Activated naive CD4-positive, alpha-beta T cell (primary cell): ENCODE data around the gene VAV2.

Experiments used
- DNase-seq, 4 experiments: peaks; one replicate each; lab custom pipeline; 2025; lab: John Stamatoyannopoulos, UW

VAV2 gene

DNA sequence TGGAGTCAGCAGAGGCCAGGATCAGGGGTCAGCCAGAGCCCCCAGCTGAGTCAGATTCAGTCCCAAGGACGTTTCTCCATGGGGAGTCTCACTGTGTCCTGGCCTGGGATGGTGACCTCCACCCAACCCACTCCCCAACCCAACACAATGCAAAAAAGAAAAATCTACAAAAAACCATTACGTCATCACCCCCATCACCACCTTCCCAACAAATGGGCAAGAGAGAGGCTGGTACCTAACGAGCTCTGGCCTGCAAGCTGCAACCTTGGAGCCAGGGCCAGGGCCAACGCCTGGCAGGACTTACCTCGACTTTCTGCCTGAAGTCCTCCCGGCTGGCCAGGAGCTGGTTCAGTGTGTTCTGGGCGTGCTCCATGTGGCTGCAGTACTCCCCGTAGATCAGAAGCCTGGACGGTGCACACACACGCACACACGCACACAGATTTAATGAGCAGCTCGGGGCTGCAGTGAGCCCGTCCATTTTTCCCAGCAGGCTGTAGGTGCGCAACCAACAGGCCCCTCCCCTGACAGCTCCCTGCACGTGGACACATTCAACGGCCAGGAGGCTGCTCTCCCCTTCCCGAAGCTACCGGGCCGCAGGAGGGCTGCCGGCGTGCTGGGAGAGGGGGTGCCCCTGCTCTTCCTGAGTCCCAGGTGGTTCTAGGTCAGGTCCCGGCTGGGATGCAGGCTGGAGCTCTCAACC is 194.6 kb downstream of the VAV2 start:
- DNase-seq: no peak

GRCh38 chr9:133796562-133796961 is 195.6 kb downstream of the VAV2 start:
- no peak for DNase-seq

DNA sequence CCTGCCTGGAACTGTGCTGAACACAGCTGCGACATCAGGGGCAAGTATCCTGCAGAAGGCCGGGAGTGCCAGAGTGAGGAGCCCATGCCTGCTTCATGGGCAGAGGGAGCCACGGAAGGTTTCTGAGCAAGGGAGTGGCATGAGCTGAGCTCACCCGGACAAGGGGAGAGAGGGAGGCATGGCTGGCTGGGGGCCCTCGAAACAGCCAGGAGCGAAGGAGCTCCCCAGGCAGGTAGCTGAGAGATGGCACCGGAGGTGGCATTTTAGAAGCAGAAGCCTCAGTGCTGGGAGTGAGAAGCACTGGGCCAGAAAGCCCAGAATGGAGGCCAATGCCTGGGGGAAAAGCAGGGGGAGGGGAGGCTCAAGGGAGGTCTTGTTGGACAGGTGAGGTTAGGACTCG is 197.1 kb downstream of the VAV2 start:
- no peak for DNase-seq

DNA sequence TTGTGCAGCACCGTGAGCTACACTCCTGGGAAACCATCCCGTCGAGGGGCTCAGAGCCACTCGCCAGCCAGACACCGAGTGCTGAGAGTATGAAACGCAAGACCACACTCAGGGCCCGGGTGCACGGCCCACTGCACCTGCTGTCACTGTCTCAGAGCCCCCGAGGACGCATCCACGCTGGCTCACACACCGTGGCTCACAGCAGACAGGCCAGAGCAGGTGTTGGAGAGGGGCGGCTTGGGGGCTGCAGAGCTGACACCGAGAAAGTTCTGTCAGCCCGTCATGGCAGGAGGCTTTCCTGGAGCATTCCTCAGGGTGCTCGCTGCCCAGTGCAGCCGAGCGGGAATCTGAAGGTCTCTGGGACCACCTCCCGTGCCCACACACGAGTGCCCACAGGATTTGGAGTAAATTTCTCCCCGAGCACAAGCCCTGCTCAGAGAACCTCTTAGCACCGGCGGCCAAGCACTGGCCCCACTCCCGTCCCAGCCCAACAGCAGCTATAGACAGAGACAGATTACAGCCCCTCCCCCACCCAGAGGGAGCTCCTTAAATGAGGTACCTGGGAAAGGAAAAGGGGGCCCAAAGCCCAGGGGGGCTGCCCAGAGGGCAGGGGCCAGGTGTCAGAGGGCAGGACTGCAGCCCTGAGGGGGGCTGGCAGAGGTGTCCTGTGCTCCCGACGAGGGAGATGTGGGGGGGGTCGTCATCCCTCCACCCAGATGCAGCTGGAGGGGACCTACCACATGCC is 197.9 kb downstream of the VAV2 start:
- no peak for DNase-seq

DNA sequence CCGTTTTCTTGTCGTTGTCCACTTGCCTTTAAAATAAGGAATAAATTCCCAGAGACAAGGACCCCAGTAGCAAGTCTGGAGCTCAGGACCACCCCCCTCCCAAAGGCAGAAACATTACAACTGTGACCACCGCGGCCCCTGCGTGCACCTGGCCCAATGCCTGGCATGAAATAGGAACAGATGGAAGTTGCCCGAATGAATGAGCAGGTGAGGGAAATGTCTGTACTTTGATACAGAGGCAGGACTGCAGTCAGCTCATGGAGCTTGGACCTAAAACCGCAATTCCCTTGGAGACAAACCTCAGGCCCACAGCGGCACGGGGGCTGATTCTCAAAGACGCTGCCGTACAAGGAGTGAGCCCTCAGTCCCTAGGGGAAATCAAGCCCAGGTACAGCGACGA is 198.7 kb downstream of the VAV2 start:
- no peak for DNase-seq

- peak in 3 of 4 experiments; percentile 10 to 26 (median 11) for DNase-seq
Observed at GRCh38 chr9:133792721-133793470, 199.2 kb downstream of the VAV2 start.

DNA sequence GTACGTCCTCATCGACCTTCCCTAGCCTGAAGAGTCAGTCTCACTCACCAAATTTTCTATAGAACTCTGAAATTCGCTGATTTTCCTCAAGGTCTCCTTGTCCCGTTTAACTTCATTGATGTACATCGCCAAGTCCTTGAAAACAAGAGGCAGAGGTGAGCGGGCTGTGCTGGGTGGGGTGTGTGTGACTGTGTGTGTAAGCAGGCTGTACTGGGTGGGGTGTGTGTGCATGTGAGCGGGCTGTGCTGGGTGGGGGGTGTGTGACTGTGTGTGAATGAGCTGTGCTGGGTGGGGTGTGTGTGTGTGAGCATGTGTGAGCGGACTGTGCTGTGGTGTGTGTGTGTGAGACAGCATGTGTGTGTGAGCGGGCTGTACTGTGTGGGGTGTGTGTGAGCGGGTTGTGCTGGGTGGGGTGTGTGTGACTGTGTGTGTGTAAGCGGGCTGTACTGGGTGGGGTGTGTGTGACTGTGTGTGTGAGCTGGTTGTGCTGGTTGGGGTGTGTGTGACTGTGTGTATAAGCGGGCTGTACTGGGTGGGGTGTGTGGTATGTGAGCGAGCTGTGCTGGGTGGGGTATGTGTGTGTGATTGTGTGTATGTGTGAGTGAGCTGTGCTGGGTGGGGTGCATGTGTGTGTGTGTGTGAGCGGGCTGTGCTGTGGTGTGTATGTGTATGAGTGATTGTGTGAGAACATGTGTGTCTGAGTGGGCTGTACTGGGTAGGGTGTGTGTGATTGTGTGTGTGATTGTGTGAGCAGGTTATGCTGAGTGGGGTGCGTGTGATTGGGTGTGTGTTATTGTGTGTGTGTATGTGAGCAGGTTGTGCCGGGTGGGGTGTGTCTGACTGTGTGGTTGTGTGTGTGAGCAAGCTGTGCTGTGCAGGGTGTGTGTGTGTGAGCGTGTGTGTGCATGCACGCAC is 200.1 kb downstream of the VAV2 start:
- DNase-seq: no peak

DNA sequence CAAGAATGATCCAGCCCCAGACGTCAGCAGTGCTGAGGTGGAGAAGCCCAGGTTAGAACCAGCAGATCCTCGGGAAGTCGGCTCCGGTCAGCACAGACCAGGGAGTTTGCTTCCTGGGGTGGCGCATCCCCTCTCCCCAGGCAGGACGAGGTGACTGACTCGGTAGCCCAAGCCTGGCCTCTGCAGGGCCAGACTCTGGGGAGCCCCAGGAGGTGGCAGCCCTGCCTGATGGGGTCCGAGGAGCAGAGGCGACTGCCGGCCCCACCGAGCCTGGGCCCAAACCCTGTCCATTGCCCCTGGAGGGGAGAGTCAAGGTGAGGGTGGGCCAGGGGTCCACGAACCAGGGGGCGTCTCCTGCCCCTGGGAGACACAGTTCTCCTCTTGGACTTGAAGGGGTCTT is 201.1 kb downstream of the VAV2 start:
- no peak for DNase-seq

DNA sequence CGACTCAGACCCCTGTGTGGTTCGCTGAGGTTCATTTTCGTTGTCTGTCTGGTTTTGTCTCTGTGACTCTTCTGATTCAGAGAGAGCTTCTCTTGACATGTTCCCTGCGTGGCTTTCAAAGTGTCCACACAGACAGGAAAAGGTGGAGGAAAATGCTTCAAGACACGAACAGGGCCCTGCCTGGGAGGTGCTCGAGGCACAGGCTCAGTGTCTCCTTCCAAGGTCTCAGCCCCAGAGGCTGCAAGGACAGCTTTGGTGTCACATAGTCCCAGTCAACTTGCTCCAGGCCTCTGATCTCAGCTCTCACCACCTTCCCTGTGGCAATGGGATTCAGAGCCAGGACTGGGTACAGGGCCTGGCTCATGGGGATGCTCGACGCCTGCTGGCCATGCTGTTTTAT is 202.3 kb downstream of the VAV2 start:
- DNase-seq: no peak

GRCh38 chr9:133788819-133789717 is 203.1 kb downstream of the VAV2 start:
- DNase-seq: no peak

- no peak for DNase-seq
Observed at GRCh38 chr9:133788045-133788818, 203.9 kb downstream of the VAV2 start.

DNA sequence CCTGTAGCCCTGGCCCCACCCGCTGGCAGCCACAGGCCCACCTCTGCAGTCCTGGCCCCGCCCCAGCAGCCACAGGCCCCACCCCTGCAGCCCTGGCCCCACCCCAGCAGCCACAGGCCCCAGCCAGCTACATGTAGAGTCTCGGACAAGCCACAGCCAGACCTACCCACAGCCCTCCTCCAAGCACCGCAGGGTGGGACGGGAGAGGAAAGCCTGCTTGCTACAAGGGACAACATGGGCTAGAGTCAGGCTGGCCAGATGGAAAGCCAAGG is 204.4 kb downstream of the VAV2 start:
- no peak for DNase-seq

- DNase-seq: no peak
Observed at GRCh38 chr9:133786907-133787753, 205.0 kb downstream of the VAV2 start.

DNA sequence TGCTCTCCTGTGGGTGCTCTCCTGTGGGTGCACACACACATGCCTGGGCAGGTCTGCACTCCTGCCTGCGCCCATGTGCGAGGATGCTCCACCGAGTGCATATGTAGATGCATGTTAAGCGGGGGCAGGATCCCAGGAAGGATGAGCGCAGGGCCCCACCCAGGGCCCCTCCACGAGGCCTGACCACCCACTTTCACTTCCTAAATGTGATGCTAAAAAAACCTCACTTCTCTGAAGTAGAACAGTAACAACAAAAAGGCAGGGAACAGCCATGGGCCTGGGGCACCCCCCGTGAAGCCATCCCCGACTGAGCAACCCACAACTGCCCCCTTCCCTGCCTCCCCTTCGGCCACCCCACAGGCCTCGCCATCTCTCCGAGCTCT is 205.8 kb downstream of the VAV2 start:
- DNase-seq: no peak

GRCh38 chr9:133785753-133786370 is 206.3 kb downstream of the VAV2 start:
- DNase-seq: no peak

DNA sequence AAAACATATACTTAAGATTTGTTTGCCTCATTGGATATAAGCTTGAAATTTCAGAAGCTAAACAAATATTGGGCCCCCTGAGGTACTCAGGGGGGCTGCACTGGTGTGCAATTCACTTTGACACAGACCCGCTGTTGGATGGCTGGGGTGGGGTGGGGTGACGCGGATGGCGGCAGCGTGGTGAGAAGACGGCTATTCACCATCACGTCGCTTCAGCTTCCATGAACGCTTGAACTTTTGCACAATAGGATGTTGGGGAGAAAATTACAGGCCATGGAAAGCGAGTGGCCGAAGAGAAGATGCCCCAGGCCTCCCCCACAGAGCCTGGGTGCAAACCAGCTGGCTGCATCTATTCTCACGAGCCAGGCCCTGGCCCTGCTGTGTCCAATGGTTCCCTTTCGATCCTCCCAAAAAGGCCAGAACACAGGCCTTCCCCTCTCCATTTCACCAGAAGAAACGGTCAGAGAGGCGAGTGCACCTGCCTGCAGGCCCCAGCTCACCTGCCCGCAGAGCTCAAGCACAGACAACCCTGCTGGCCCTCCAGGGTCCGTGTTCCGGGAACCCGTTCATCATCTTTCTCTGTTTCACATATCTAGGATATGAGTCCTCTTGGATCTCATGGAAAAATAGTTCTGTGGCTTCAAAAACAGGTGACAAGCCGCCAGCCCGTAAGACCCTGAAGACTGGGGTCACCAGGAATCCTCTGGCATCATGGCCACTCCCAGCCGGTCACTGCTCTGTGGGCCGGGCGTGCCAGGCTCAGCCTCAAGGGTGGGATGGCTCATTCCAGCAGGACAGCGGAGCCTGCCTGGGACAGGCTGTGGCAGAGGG is 207.2 kb downstream of the VAV2 start:
- no peak for DNase-seq

- no peak for DNase-seq
Observed at GRCh38 chr9:133783331-133783731, 208.8 kb downstream of the VAV2 start.
